ENCODE data around the gene PCDHB14. TPM values are rescaled to one million over a fixed set of nuclear protein-coding genes. Genes with fewer than 3 reads are reported as not detected.

The PCDHB14 gene
- total RNA-seq, 4 donors from 2014 or later: 1.8 to 3.8 (median 2.1) TPM

- TF ChIP-seq, protein P1, sequence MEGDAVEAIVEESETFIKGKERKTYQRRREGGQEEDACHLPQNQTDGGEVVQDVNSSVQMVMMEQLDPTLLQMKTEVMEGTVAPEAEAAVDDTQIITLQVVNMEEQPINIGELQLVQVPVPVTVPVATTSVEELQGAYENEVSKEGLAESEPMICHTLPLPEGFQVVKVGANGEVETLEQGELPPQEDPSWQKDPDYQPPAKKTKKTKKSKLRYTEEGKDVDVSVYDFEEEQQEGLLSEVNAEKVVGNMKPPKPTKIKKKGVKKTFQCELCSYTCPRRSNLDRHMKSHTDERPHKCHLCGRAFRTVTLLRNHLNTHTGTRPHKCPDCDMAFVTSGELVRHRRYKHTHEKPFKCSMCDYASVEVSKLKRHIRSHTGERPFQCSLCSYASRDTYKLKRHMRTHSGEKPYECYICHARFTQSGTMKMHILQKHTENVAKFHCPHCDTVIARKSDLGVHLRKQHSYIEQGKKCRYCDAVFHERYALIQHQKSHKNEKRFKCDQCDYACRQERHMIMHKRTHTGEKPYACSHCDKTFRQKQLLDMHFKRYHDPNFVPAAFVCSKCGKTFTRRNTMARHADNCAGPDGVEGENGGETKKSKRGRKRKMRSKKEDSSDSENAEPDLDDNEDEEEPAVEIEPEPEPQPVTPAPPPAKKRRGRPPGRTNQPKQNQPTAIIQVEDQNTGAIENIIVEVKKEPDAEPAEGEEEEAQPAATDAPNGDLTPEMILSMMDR (IDR thresholded peaks at IDR 0.05; ENCODE audit: low read depth): no peak
Observed at GRCh38 chr5:141236516-141237313, 13.6 kb downstream of the PCDHB14 start.

DNA sequence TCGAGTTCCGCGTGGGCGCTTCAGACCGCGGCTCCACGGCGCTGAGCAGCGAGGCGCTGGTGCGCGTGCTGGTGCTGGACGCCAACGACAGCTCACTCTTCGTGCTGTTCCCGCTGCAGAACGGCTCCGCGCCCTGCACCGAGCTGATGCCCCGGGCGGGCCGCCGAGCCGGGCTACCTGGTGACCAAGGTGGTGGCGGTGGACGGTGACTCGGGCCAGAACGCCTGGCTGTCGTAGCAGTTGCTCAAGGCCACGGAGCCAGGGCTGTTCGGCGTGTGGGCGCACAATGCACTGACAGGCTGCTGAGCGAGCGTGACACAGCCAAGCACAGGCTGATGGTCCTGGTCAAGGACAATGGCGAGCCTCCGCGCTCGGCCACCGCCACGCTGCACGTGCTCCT is 18.4 kb downstream of the PCDHB14 start:
- TF ChIP-seq, protein P1 (IDR thresholded peaks at IDR 0.05; ENCODE audit: low read depth): no peak

GRCh38 chr5:141245250-141245717 is 22.1 kb downstream of the PCDHB14 start, which contains the start of gene PCDHB15:
Gene PCDHB15, plus strand, starts transcription at chr5:141245395. Its CDS starts 184 bp downstream, at chr5:141245579.
- TF ChIP-seq, protein P1 (IDR thresholded peaks at IDR 0.05; ENCODE audit: low read depth): no peak

DNA sequence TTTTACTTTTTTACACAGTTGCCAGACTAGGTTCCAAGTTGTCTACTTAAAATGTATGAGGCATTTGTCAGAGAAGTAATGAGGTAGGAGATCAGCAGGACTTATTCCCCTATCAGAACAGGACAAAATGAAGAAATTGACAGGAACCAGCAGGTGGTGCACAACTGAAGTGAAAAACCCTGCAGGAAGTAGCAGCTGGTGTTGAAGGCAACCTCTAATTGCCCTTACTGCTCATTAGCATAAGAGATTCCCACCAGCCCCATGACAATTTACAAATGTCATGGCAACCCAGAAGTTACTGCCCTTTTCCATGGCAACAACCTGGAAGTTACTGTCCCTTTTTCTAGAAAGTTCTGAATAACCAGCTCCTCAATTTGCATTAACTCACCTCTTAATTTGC is 27.4 kb downstream of the PCDHB14 start:
- TF ChIP-seq, protein P1 (IDR thresholded peaks at IDR 0.05; ENCODE audit: low read depth): no peak

- TF ChIP-seq, protein P1 (IDR thresholded peaks at IDR 0.05; ENCODE audit: low read depth): no peak
Observed at GRCh38 chr5:141258464-141258863, 35.3 kb downstream of the PCDHB14 start.

DNA sequence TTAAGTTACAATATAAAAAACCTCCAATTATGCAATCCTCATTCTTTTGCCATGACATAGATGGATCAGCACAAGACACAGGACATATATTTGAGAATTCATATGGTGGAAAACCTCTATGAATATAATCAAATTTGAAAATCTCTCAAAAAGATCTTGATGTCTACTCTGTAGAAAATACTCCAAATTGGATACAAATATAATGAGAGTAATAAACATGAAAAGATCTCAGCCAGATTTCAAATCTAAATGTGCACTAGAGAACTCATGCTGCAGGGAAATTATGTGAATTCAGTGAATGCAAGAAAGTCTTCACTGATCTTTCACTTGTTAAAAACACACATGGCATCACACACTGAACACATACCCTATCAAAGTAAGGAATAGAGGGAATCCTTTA is 35.8 kb downstream of the PCDHB14 start:
- TF ChIP-seq, protein P1 (IDR thresholded peaks at IDR 0.05; ENCODE audit: low read depth): no peak

DNA sequence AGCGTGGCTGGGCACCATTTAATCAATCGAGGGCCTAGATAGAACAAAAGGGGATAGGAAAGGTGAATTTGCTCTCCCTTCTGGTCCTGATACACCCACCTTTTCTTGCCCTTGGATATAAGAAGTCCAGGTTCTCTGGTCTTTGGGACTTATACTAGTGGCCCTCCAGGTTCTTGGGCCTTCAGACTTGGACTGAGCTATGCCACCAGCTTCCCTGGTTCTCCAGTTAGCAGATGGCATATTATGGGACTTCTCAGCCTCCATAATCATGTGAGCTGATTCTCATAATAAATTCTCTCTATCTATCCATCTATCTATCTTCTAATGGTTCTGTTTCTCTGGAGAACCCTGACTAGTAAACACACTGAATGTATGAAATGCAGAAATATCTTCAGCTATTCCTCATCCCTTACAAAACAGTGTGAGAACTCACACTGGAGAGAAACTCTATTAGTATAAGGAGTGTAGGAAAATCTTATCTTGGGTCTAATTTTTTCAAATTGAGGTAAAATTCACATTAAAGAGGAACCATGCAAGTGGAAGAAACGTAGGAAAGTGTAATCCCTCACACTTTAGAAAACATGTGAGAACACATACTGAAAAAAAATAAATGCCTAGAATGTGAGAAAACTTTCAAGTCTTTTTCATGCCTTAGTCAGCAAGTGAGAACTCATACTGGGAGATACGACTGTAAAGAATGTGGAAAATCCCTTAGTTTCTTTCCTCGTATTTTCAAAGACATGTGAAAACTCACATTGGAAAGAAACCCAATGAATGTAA is 37.5 kb downstream of the PCDHB14 start:
- TF ChIP-seq, protein P1 (IDR thresholded peaks at IDR 0.05; ENCODE audit: low read depth): no peak
